B cell (primary cell): ENCODE results near the gene VCL.

Experiments
- EZH2 ChIP-seq: IDR thresholded peaks from 2 replicates; pipeline ENCODE4 v1.6.1; 2012; ENCODE audit warnings: borderline replicate concordance, low read depth, mild to moderate bottlenecking, moderate library complexity, low read length; ENCODE audit not compliant: insufficient read depth, poor library complexity, severe bottlenecking
- TF ChIP-seq, protein P1 (sequence below): fragments of 200-600 bp; IDR thresholded peaks from one replicate; pipeline ENCODE4 v1.8.0; 2022; ENCODE audit warnings: antibody characterized with exemption, mild to moderate bottlenecking

DNA sequence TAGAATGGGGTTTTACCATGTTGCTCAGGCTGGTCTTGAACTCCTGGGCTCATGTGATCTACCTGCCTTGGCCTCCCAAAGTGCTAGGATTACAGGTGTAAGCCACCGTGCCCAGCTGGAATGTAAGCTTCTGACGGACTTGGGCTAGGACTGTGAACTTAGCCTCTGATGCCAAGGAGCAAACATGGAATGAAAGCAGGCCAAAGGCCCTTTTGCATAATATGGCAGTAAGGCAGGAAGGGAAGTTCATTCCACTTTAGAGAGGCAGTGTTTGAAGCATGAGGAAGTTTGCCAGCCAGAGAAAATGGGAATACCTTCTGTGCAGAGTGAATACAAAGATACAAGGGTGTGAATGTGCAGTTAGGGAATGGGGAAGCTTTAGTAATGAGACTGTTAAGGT, 20.3 kb downstream of the VCL start:
- TF ChIP-seq, protein P1, sequence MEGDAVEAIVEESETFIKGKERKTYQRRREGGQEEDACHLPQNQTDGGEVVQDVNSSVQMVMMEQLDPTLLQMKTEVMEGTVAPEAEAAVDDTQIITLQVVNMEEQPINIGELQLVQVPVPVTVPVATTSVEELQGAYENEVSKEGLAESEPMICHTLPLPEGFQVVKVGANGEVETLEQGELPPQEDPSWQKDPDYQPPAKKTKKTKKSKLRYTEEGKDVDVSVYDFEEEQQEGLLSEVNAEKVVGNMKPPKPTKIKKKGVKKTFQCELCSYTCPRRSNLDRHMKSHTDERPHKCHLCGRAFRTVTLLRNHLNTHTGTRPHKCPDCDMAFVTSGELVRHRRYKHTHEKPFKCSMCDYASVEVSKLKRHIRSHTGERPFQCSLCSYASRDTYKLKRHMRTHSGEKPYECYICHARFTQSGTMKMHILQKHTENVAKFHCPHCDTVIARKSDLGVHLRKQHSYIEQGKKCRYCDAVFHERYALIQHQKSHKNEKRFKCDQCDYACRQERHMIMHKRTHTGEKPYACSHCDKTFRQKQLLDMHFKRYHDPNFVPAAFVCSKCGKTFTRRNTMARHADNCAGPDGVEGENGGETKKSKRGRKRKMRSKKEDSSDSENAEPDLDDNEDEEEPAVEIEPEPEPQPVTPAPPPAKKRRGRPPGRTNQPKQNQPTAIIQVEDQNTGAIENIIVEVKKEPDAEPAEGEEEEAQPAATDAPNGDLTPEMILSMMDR, result no peak
- TF ChIP-seq EZH2, result no peak
